COLO668 (cell line): ENCODE data around the gene KLRG1.

Experiments
- DNase-seq: peaks from one replicate; lab custom pipeline; 2025; ENCODE audit not compliant: unreplicated experiment; lab: John Stamatoyannopoulos, UW

Gene KLRG1

DNA sequence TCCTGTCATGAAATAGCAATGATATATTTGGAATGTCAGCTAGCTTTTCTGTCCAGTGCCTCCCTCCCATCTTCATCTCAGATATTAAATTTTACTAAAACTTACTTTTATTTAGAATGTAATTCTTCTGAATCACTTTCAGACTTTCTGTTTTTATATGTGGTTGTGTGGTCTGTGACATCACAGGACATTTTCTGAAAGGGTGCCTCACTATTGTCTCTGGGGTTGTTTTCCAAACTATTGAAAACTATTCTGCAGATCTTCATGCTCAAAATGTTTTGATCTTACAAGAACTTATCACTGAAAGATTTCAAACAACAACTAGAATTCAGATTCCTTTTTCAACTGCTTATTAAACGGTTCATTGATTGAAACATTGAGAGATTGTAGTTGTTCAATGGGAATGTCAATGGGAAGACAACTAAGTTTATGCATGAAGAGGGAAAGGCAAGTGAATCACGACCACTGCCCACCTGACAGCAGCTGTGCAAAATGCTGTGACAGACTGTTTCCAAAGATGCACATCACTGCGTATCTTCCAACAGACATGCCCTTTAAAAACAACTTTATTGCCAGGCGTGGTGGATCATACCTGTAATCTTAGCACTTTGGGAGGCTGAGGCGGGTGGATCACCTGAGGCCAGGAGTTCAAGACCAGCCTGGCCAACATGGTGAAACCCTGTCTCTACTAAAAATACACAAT is 51.3 kb downstream of the KLRG1 start:
- no peak for DNase-seq

DNA sequence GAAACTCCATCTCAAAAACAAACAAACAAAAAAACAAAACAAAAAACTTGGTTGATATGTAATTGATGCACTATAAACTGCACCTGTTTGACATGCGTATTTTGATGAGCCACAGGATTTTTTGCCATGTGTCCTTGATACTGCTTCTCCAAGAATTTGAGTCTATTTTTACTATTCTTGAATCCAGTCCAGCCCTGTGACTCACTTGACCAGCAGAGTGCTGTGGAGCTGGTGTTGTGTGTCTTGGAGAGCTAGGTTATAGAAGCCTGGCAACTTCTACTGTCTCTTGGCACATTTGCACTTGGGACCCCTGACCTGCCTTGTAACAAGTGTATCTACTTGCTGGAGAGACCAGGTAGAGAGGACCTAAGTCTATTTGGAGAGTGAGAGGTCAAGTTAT is 52.0 kb downstream of the KLRG1 start:
- no peak for DNase-seq

DNA sequence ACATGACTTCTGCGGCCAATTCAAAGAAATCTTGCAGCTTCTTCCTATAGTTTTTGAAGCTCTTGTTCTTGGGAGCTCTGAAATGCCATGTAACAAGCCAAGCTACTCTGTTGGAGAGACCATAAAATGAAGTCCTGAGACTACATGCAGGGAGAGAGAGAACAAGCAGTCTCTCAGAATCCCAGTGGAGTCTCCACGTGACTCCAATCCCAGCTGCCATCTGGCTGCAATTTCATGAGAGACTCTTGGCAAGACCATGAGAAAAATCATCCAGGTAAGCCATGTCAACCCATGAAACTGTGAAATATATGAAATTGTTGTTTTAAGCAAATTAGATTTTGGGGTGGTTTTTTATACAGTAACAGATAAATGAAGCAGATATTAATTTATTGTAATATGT is 54.4 kb downstream of the KLRG1 start:
- DNase-seq: no peak

DNA sequence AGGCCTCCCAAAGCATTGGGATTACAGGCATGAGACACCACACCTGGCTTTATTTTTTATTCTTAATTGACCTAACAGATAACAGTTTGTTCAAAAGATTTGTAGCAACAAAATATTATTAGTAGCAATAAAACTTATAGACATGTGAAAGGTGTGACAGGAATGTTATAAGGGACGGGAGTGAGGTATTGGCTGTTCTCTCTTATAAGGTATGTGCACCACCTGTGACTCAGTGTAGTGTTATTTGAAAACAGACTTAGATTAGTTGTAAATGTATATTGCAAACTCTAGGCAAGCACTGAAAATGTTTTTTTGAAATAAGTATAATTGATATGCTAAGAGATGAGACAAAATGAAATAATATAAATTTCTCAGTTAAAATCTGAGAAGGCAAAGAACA is 57.8 kb downstream of the KLRG1 start:
- DNase-seq: no peak

DNA sequence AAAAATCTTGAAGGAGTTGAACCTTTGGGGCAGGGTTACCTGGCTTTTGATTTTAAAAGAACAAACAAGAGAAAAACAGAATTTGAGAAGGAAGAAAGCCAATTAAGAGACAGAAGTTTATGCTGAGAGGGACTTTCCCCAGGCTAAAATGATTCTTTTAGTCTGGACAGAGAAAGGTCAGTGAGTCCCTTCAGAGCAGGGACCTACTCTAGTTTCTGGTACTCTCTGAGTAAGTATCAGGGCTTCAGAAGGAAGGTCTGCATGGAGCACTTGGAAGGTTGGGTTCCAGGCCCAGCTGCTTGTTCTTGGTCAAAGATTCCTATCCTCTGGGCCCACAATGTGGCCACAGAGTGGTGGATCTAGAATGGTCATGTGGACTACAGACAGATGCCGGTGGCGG is 59.6 kb downstream of the KLRG1 start:
- no peak for DNase-seq

DNA sequence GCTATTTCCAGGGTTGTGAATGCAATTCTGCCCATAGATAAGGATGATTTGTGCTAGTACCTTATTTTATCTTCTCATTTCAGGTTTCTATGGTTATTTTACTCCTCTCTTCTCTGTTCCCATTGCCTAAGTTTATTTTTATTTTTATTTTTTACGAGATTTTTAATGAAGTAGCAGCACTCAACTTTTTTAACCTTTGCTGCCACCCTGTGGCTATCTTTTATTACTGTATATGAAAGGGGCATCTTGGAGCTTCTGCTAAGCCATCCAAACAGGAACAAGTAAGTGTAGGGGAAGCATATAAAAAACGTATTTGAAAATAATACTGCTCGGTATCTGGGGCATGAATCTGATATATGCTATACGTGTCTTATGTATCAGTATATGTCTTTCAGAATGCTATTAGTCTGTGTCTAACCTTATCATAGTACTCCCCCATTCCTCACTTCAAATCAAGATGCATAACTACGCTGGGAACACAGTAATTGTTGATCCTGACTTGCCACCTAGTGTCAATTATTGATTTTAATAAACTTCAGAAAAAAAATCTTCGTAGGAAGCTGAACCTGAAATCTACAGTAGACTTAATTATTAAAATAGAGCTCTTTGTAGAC is 60.3 kb downstream of the KLRG1 start:
- DNase-seq: no peak

DNA sequence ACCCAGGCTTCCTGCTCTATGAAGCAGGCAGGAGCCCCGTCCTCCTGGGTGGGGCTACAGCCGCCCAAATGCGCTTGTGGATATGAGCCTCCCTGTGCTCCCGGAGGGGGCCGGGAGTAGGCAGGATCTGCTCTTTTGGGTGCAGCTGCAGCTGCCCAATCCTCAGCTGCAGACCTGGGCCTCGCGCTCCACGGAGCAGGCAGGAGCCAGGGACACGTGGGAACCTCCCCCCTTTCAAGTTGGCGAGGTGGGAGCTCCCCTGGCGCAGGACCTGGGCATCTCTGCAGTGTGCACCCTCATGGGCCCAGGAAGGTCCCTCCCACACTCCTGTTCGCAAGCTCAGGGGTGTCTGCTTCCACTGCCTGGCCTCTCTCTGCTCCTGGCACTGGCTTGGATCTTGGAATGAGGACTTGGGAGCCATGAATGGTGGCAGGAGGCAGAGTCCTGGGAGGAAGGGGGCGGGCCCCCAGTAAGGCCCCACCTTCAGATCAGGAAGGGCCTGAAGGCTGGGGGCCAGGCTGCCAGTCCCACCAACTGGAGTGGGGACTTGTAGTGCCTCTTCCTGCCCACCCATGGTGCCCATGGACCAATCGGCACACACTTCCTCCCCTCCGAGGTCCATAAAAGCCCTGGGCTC is 61.3 kb downstream of the KLRG1 start:
- DNase-seq: no peak

DNA sequence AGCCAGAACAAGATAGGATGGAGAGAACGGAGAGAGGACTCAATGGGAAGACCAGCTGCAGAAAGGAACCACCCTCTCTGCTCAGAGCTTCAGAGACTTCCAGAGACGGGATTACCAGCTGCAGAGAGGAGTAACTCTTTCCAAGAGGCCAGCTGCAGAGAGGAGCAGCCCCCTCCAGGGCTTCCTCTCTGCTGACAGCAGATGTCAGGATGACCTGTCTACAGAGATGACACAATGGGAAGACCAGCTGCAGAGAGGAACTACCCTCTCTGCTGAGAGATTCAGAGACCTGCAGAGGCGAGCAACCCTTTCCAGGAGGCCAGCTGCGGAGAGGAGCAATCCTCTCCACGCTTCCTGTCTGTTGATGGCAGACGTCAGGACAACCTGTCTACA is 61.8 kb downstream of the KLRG1 start:
- no peak for DNase-seq

DNA sequence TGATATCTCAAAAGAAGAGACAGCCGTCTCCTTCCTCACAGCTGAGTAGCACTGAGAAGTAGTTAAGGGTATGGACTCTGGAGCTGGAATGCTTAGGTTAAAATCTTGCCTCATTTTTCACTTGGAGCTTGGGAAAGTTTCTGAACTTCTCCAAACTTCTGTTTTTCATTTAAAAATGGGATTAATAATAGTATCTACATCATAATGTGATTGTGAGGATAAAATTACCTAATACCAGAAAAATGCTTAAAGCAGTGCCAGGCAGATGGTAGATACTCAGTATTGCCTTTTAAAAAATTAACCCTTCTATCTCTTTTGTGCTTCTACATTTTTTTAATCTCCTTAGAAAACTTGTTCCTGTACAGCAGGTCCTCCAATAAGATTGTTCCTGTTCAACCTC is 63.3 kb downstream of the KLRG1 start:
- no peak for DNase-seq
